Measurements from ENCODE around the gene NPIPA3. TPM values are rescaled to one million over a fixed set of nuclear protein-coding genes. Genes with fewer than 3 reads are reported as not detected.

Gene NPIPA3
- total RNA-seq, 1 donor from 2014 or later: not detected

Other genes starting within 250 kb of the NPIPA3 start
- gene PARN, start 73.2 kb upstream of the NPIPA3 start, total RNA-seq: 3.8 TPM
- gene BFAR, start 70.5 kb upstream of the NPIPA3 start, total RNA-seq: 28.0 TPM
- gene PLA2G10, start 9.1 kb upstream of the NPIPA3 start, total RNA-seq: not detected
- gene NPIPA2, start 39.1 kb downstream of the NPIPA3 start, total RNA-seq: not detected
- 25.2 TPM for gene NOMO1, start 130.3 kb downstream of the NPIPA3 start, total RNA-seq
- gene NPIPA1, start 234.0 kb downstream of the NPIPA3 start, total RNA-seq: 53.4 TPM